Activated naive CD8-positive, alpha-beta T cell treated with anti-CD3 and anti-CD28 coated beads, Interleukin-2, amount 50 U/mL, for 24 hours (primary cell): Measurements from ENCODE around the gene PHOSPHO1.

Source experiments
- ATAC-seq: fragments of 150-1000 bp; cut with Tn5 transposase; one replicate; pipeline ENCODE4 v1.10.0; 2021
- DNase-seq: peaks from one replicate; pipeline ENCODE4 v3.0.0; 2021
- H3K27ac Mint-ChIP-seq: one replicate; pipeline ENCODE4 v1.8.0; 2021; ENCODE audit warnings: mild to moderate bottlenecking, mixed read lengths
- H3K27me3 Mint-ChIP-seq: one replicate; pipeline ENCODE4 v1.8.0; 2021; ENCODE audit warnings: mixed read lengths
- H3K36me3 Mint-ChIP-seq: one replicate; pipeline ENCODE4 v1.8.0; 2021; ENCODE audit warnings: low read depth, mixed read lengths
- H3K4me1 Mint-ChIP-seq: one replicate; pipeline ENCODE4 v1.8.0; 2021; ENCODE audit warnings: mixed read lengths
- H3K4me3 Mint-ChIP-seq: one replicate; pipeline ENCODE4 v1.8.0; 2021; ENCODE audit warnings: mild to moderate bottlenecking, moderate library complexity, mixed read lengths
- H3K9me3 Mint-ChIP-seq: one replicate; pipeline ENCODE4 v1.8.0; 2021; ENCODE audit warnings: mixed read lengths

Gene PHOSPHO1

GRCh38 chr17:49255125-49255524 lies 24.5 kb upstream of the PHOSPHO1 start:
- H3K4me3 Mint-ChIP-seq = no peak overlapping the region
- DNase-seq (no peak), ATAC-seq (no peak)
- H3K9me3 Mint-ChIP-seq = no peaks in the 10 kb centered on the region
- H3K27ac Mint-ChIP-seq = no peak overlapping the region
- H3K4me1 Mint-ChIP-seq = peaks cover 8% of the 10 kb centered on the region
- H3K36me3 Mint-ChIP-seq = no peaks in the 10 kb centered on the region
- H3K27me3 Mint-ChIP-seq = peaks cover 2% of the 10 kb centered on the region

- no peak overlapping the region for H3K27ac Mint-ChIP-seq
- no peak overlapping the region for H3K4me3 Mint-ChIP-seq
- H3K27me3 Mint-ChIP-seq = peaks cover 2% of the 10 kb centered on the region
- no peak for DNase-seq
- H3K4me1 Mint-ChIP-seq = peaks cover 3% of the 10 kb centered on the region
- no peaks in the 10 kb centered on the region for H3K9me3 Mint-ChIP-seq
- no peak for ATAC-seq
- H3K36me3 Mint-ChIP-seq = no peaks in the 10 kb centered on the region
Observed at GRCh38 chr17:49254066-49254465, 23.5 kb upstream of the PHOSPHO1 start.

GRCh38 chr17:49252148-49252695 lies 21.6 kb upstream of the PHOSPHO1 start:
- no peak overlapping the region for H3K4me3 Mint-ChIP-seq
- no peaks in the 10 kb centered on the region for H3K4me1 Mint-ChIP-seq
- no peak for DNase-seq
- H3K9me3 Mint-ChIP-seq = no peaks in the 10 kb centered on the region
- no peaks in the 10 kb centered on the region for H3K36me3 Mint-ChIP-seq
- no peaks in the 10 kb centered on the region for H3K27me3 Mint-ChIP-seq
- H3K27ac Mint-ChIP-seq = no peak overlapping the region
- no peak for ATAC-seq

- ATAC-seq = no peak
- H3K36me3 Mint-ChIP-seq = no peaks in the 10 kb centered on the region
- no peak overlapping the region for H3K27ac Mint-ChIP-seq
Observed at GRCh38 chr17:49249890-49250522, 19.4 kb upstream of the PHOSPHO1 start.

GRCh38 chr17:49249292-49249794 lies 18.8 kb upstream of the PHOSPHO1 start:
- no peak for ATAC-seq
- no peaks in the 10 kb centered on the region for H3K9me3 Mint-ChIP-seq

More at GRCh38 chr17:49249890-49250522, 19.4 kb upstream of the PHOSPHO1 start:
- no peak for DNase-seq
- Mint-ChIP-seq H3K4me3 (no peak overlapping the region), H3K4me1 (no peaks in the 10 kb centered on the region), H3K27me3 (peaks cover 2% of the 10 kb centered on the region), H3K9me3 (no peaks in the 10 kb centered on the region)

GRCh38 chr17:49247944-49248343 lies 17.4 kb upstream of the PHOSPHO1 start:
- no peak for ATAC-seq
- H3K27me3 Mint-ChIP-seq = peaks cover 2% of the 10 kb centered on the region

More at GRCh38 chr17:49249292-49249794, 18.8 kb upstream of the PHOSPHO1 start:
- Mint-ChIP-seq H3K27ac (no peak overlapping the region), H3K4me1 (no peaks in the 10 kb centered on the region), H3K36me3 (no peaks in the 10 kb centered on the region), H3K4me3 (no peak overlapping the region), H3K27me3 (peaks cover 2% of the 10 kb centered on the region)
- no peak for DNase-seq

GRCh38 chr17:49244839-49245238 lies 14.3 kb upstream of the PHOSPHO1 start:
- ATAC-seq = no peak
- no peak for DNase-seq
- Mint-ChIP-seq H3K4me1 (no peaks in the 10 kb centered on the region), H3K9me3 (no peaks in the 10 kb centered on the region), H3K27me3 (peaks cover 2% of the 10 kb centered on the region), H3K27ac (no peak overlapping the region), H3K4me3 (no peak overlapping the region), H3K36me3 (no peaks in the 10 kb centered on the region)

More at GRCh38 chr17:49247944-49248343, 17.4 kb upstream of the PHOSPHO1 start:
- DNase-seq = no peak
- Mint-ChIP-seq H3K36me3 (no peaks in the 10 kb centered on the region), H3K9me3 (no peaks in the 10 kb centered on the region), H3K4me1 (no peaks in the 10 kb centered on the region), H3K4me3 (no peak overlapping the region), H3K27ac (no peak overlapping the region)

GRCh38 chr17:49242813-49243212 lies 12.2 kb upstream of the PHOSPHO1 start:
- Mint-ChIP-seq H3K4me3 (no peak overlapping the region), H3K4me1 (no peaks in the 10 kb centered on the region), H3K9me3 (no peaks in the 10 kb centered on the region), H3K36me3 (no peaks in the 10 kb centered on the region), H3K27me3 (peaks cover 2% of the 10 kb centered on the region), H3K27ac (no peak overlapping the region)
- DNase-seq (no peak), ATAC-seq (no peak)

- DNase-seq (no peak), ATAC-seq (no peak)
- Mint-ChIP-seq H3K4me3 (no peak overlapping the region), H3K27me3 (no peaks in the 10 kb centered on the region), H3K9me3 (no peaks in the 10 kb centered on the region), H3K27ac (no peak overlapping the region), H3K4me1 (no peaks in the 10 kb centered on the region), H3K36me3 (no peaks in the 10 kb centered on the region)
Observed at GRCh38 chr17:49241692-49242397, 11.3 kb upstream of the PHOSPHO1 start.

GRCh38 chr17:49241040-49241439 lies 10.5 kb upstream of the PHOSPHO1 start:
- H3K27ac Mint-ChIP-seq = no peak overlapping the region
- H3K4me3 Mint-ChIP-seq = no peak overlapping the region
- DNase-seq = no peak
- H3K4me1 Mint-ChIP-seq = no peaks in the 10 kb centered on the region
- no peak for ATAC-seq
- no peaks in the 10 kb centered on the region for H3K36me3 Mint-ChIP-seq
- H3K9me3 Mint-ChIP-seq = no peaks in the 10 kb centered on the region
- H3K27me3 Mint-ChIP-seq = no peaks in the 10 kb centered on the region

GRCh38 chr17:49240619-49241018 lies 10.0 kb upstream of the PHOSPHO1 start:
- Mint-ChIP-seq H3K4me1 (no peaks in the 10 kb centered on the region), H3K36me3 (no peaks in the 10 kb centered on the region), H3K27me3 (no peaks in the 10 kb centered on the region), H3K9me3 (no peaks in the 10 kb centered on the region), H3K27ac (no peak overlapping the region), H3K4me3 (no peak overlapping the region)
- ATAC-seq (no peak), DNase-seq (no peak)

GRCh38 chr17:49239963-49240362 lies 9.4 kb upstream of the PHOSPHO1 start:
- no peaks in the 10 kb centered on the region for H3K27me3 Mint-ChIP-seq
- no peak overlapping the region for H3K4me3 Mint-ChIP-seq
- DNase-seq = no peak
- no peaks in the 10 kb centered on the region for H3K36me3 Mint-ChIP-seq
- H3K9me3 Mint-ChIP-seq = no peaks in the 10 kb centered on the region
- H3K4me1 Mint-ChIP-seq = no peaks in the 10 kb centered on the region
- ATAC-seq = no peak
- H3K27ac Mint-ChIP-seq = no peak overlapping the region

GRCh38 chr17:49235896-49236295 lies 5.3 kb upstream of the PHOSPHO1 start:
- no peak for DNase-seq
- Mint-ChIP-seq H3K27ac (no peak overlapping the region), H3K27me3 (peaks cover 10% of the 10 kb centered on the region), H3K36me3 (no peaks in the 10 kb centered on the region), H3K9me3 (no peaks in the 10 kb centered on the region), H3K4me3 (no peak overlapping the region), H3K4me1 (peaks cover 5% of the 10 kb centered on the region)
- no peak for ATAC-seq

GRCh38 chr17:49234509-49235080 lies 4.0 kb upstream of the PHOSPHO1 start:
- DNase-seq = no peak
- Mint-ChIP-seq H3K9me3 (no peaks in the 10 kb centered on the region), H3K4me3 (no peak overlapping the region), H3K27ac (no peak overlapping the region), H3K27me3 (peaks cover 12% of the 10 kb centered on the region), H3K36me3 (no peaks in the 10 kb centered on the region), H3K4me1 (peaks cover 6% of the 10 kb centered on the region)
- ATAC-seq = no peak

GRCh38 chr17:49231563-49231894 lies 942 bp upstream of the PHOSPHO1 start:
- ATAC-seq (no peak), DNase-seq (no peak)
- peaks cover 20% of the 10 kb centered on the region for H3K27me3 Mint-ChIP-seq
- peaks cover 18% of the 10 kb centered on the region for H3K4me1 Mint-ChIP-seq
- H3K9me3 Mint-ChIP-seq = no peaks in the 10 kb centered on the region
- no peak overlapping the region for H3K27ac Mint-ChIP-seq
- no peaks in the 10 kb centered on the region for H3K36me3 Mint-ChIP-seq
- H3K4me3 Mint-ChIP-seq = peak overlapping the region; percentile 81
